HEK293T (cell line): ENCODE data around the gene NSD1.

Experiments used
- CTCF ChIA-PET: fragments of 350-600 bp; formaldehyde crosslinking; extraction: SDS; loops from one replicate; lab custom pipeline; 2021; ENCODE audit warnings: antibody characterized with exemption, inconsistent platforms; lab: Yijun Ruan, JAX
- POLR2A ChIA-PET: fragments of 350-600 bp; formaldehyde crosslinking; extraction: SDS; loops from one replicate; lab custom pipeline; 2020; ENCODE audit warnings: antibody characterized with exemption, inconsistent platforms; lab: Yijun Ruan, JAX
- DNase-seq: peaks from one replicate; pipeline ENCODE4 v3.0.0; 2012; ENCODE audit warnings: mixed read lengths; ENCODE audit errors: extremely low spot score
- ARNT ChIP-seq: fragments of 450-650 bp; IDR thresholded peaks from 2 replicates; pipeline ENCODE4 v1.6.1; 2017; ENCODE audit warnings: mild to moderate bottlenecking
- BHLHE40 ChIP-seq: fragments of 450-650 bp; IDR thresholded peaks from 2 replicates; pipeline ENCODE4 v1.6.1; 2016; ENCODE audit warnings: mild to moderate bottlenecking, moderate library complexity, borderline replicate concordance
- CTBP1 ChIP-seq: fragments of 450-650 bp; IDR thresholded peaks from 2 replicates; pipeline ENCODE4 v1.6.1; 2016; ENCODE audit warnings: borderline replicate concordance
- ELF4 ChIP-seq: fragments of 450-650 bp; IDR thresholded peaks from 2 replicates; pipeline ENCODE4 v1.6.1; 2017; ENCODE audit warnings: antibody characterized with exemption
- FOXA1 ChIP-seq: fragments of 450-650 bp; IDR thresholded peaks from 2 replicates; pipeline ENCODE4 v1.6.1; 2016; ENCODE audit warnings: mild to moderate bottlenecking
- FOXK2 ChIP-seq: fragments of 450-650 bp; IDR thresholded peaks from 2 replicates; pipeline ENCODE4 v1.6.1; 2016; ENCODE audit warnings: mild to moderate bottlenecking
- FOXM1 ChIP-seq: fragments of 450-650 bp; IDR thresholded peaks from 2 replicates; pipeline ENCODE4 v1.6.1; 2017; ENCODE audit warnings: mild to moderate bottlenecking, borderline replicate concordance
- HDGF ChIP-seq: fragments of 450-650 bp; IDR thresholded peaks from 2 replicates; pipeline ENCODE4 v1.6.1; 2017; ENCODE audit warnings: antibody characterized with exemption, borderline replicate concordance
- L3MBTL2 ChIP-seq: fragments of 450-650 bp; conservative IDR thresholded peaks from 2 replicates; pipeline ENCODE4 v1.6.1; 2016; ENCODE audit warnings: mild to moderate bottlenecking
- LEF1 ChIP-seq: fragments of 450-650 bp; IDR thresholded peaks from 2 replicates; pipeline ENCODE4 v1.6.1; 2017; ENCODE audit warnings: mild to moderate bottlenecking, borderline replicate concordance
- NFRKB ChIP-seq: fragments of 450-650 bp; IDR thresholded peaks from 2 replicates; pipeline ENCODE4 v1.6.1; 2016; ENCODE audit warnings: mild to moderate bottlenecking, moderate library complexity
- PKNOX1 ChIP-seq: fragments of 450-650 bp; IDR thresholded peaks from 2 replicates; pipeline ENCODE4 v1.6.1; 2016
- SP1 ChIP-seq: fragments of 450-650 bp; IDR thresholded peaks from 2 replicates; pipeline ENCODE4 v1.6.1; 2017
- SUZ12 ChIP-seq: fragments of 450-650 bp; IDR thresholded peaks from 2 replicates; pipeline ENCODE4 v1.6.1; 2016; ENCODE audit warnings: mild to moderate bottlenecking
- TARDBP ChIP-seq: fragments of 450-650 bp; IDR thresholded peaks from 2 replicates; pipeline ENCODE4 v1.6.1; 2016
- ZNF384 ChIP-seq: fragments of 450-650 bp; IDR thresholded peaks from 2 replicates; pipeline ENCODE4 v1.6.1; 2016

Gene NSD1

DNA sequence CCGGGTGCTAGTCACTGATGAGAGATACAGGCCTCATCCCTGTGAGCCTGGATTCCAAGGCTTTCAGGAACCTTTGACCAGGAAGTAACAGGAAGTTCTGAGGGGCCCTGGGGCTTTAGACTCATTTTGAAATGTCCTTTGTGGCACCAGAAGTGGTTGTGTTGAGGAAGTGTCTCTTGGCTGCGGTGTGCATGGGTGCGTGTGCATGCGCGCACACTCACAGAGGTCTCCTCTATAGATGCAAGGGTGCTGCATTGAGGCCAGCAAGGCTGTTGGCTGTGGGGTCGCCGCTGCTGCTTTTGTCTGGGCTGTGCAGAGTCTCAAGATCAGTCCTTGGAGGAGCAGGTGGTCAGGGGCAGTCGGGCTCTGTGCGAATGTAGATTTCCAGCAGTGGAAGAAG lies 162.4 kb downstream of the NSD1 start:
- ChIA-PET POLR2A (no interaction called here), CTCF (interaction anchor here (0.8 kb wide), 1 partner anchor 14 kb away, joined by 4 read pairs; no protein-coding TSS in a partner anchor)
- no peak for TF ChIP-seq CTBP1
- no peak for TF ChIP-seq ELF4
- TF ChIP-seq L3MBTL2, result no peak
- TF ChIP-seq FOXK2, result no peak
- no peak for TF ChIP-seq ZNF384
- TF ChIP-seq PKNOX1, result no peak
- no peak for TF ChIP-seq SP1

DNA sequence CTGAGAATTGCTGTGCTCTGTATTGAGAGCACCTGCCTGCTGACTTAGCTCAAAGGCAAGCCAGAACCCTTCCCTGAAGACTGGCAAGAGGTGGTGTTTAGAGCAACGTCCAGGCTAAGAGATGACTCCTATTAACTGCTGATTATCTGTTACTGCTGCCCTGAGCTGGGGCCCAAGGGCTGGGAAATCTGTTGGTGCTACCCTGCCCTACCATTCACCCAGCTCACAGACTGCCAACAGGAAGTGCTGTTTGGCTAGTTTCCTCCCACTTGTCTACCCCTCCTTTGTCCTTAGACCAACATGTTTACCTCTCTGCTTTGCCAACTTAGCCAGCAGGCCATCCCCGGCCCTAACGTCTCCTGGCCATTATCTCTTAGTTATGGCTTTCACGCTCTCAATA lies 163.0 kb downstream of the NSD1 start:
- ChIA-PET CTCF (interaction anchor here (0.8 kb wide), 1 partner anchor 13 kb away, joined by 4 read pairs; no protein-coding TSS in a partner anchor), POLR2A (no interaction called here)
- DNase-seq, result no peak
- TF ChIP-seq CTBP1, result no peak
- TF ChIP-seq FOXM1, result no peak
- TF ChIP-seq NFRKB, result no peak
- TF ChIP-seq TARDBP, result no peak
- TF ChIP-seq ELF4, result no peak
- TF ChIP-seq ARNT, result no peak
- TF ChIP-seq BHLHE40, result no peak
- no peak for TF ChIP-seq HDGF
- TF ChIP-seq ZNF384, result no peak
- TF ChIP-seq FOXK2, result no peak
- no peak for TF ChIP-seq FOXA1
- no peak for TF ChIP-seq PKNOX1
- TF ChIP-seq SUZ12, result no peak
- no peak for TF ChIP-seq L3MBTL2
- TF ChIP-seq LEF1, result no peak

More for the DNA sequence above, 162.4 kb downstream of the NSD1 start:
- DNase-seq, result no peak

DNA sequence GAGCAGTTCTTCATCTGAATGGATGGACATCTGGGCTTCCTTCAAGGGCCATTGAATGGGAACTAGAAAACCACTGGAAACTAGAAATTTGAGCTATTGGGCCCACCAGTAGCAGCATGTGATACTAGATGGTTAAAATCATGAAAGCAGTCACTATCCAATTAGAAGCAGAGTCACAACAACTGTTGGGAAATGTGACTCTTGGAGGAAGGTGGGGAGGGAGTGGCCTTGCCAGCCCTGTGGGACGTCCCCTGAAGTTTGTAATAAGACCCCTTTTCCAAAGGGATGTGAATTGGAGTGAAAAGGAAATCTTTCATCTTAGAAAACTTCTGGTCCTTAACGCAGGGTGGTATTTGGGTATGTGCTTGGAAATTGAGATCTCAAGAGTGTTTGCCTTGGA lies 164.3 kb downstream of the NSD1 start:
- ChIA-PET CTCF (interaction anchor here (5.4 kb wide), 1 partner anchor 12 kb away, joined by 35 read pairs; no protein-coding TSS in a partner anchor), POLR2A (interaction anchor here (1.1 kb wide), 1 partner anchor 11 kb away, joined by 4 read pairs; no protein-coding TSS in a partner anchor)
- DNase-seq, result no peak
- no peak for TF ChIP-seq FOXK2
- no peak for TF ChIP-seq SP1
- TF ChIP-seq FOXM1, result no peak
- no peak for TF ChIP-seq ARNT
- no peak for TF ChIP-seq ELF4
- TF ChIP-seq BHLHE40, result no peak
- TF ChIP-seq NFRKB, result no peak
- no peak for TF ChIP-seq FOXA1
- no peak for TF ChIP-seq TARDBP
- no peak for TF ChIP-seq CTBP1
- no peak for TF ChIP-seq L3MBTL2
- no peak for TF ChIP-seq ZNF384
- TF ChIP-seq LEF1, result no peak
- no peak for TF ChIP-seq PKNOX1

DNA sequence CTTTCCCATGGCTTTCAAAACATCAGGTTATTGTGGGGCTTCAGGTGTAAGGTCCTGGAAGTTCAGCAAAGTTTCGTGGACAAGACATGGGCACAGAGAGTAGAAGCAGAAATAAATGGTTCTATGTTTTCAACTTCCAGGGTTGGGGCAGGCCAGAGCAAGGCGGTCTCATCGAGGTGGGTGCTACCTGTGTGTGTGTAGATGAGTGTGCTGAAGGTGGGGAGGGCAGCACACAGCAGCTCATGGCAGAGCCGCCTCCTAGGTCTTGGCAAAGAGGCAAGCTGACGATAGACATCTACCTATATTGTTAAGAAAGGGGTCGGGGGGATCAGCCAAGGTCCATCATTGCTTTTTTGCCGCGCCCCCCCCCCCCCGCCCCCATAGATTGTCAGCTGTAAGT lies 166.1 kb downstream of the NSD1 start:
- POLR2A ChIA-PET, result interaction anchor here (1.4 kb wide), 1 partner anchor 13 kb away, joined by 5 read pairs; no protein-coding TSS in a partner anchor
- no peak for DNase-seq
- CTCF ChIA-PET, result interaction anchor here (0.8 to 5.4 kb wide), 2 partner anchors 10 to 19 kb away, joined by 4 to 35 read pairs; no protein-coding TSS in a partner anchor
- TF ChIP-seq PKNOX1 (no peak), FOXA1 (no peak), FOXK2 (no peak), ELF4 (no peak), SP1 (no peak), L3MBTL2 (no peak), SUZ12 (no peak), FOXM1 (no peak), TARDBP (no peak)

GRCh38 chr5:177300236-177300880 lies 166.8 kb downstream of the NSD1 start:
- ChIA-PET POLR2A (no interaction called here), CTCF (interaction anchor here (5.4 kb wide), 1 partner anchor 10 kb away, joined by 35 read pairs; no protein-coding TSS in a partner anchor)
- TF ChIP-seq ARNT (no peak), PKNOX1 (peak; percentile 86), ELF4 (no peak)
- peak; percentile 71 for DNase-seq
